GM18867 (cell line): ENCODE results near the gene GTF2E1.
"Not testable (repeated sequence)": the region's sequence is repeated elsewhere in the genome, so short reads cannot be mapped to it uniquely, and the experiment has no call there.

Experiments
- ATAC-seq: cut with Tn5 transposase; IDR thresholded peaks from one replicate; pipeline ENCODE4 v1.9.1; 2021; ENCODE audit warnings: mild to moderate bottlenecking, moderate library complexity; ENCODE audit not compliant: unreplicated experiment

GTF2E1 gene

DNA sequence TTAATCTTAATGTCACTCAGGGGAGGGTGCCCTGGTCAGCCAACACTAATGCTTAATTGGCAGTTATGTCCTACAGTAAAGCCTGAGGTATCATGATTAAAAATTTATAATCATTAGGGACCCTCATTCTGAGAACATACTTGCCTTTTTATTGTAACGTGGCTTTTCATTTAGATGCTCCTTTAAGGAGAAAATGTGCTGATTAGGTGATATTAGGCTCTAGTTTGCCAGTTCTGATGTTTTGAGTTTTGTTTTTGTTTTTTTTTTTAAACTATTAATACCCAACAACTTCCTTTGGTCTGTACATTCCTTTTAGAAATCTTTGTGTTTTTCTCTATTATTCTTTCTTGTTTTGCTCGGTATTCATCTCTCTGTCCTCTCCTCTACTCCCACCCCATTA, 10.3 kb downstream of the GTF2E1 start:
- ATAC-seq, result no peak

DNA sequence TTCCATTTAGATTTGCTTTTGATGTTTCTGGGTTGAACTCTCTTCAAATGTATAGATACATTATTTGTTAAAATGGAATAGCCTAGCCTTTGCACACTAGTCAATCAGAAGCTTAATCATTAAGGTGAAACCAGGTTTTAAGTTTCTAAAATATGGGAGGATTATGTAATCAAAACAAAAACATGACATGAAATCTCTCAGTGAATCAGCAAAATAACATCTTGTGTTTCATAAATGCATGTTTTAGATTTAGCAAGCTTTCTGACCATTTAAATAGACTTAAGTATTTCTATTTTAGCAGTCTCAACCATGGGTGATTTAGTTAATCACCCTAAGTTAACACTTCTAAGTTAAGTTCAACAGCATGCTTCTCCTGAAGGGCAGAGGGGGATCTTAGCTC, 11.3 kb downstream of the GTF2E1 start:
- no peak for ATAC-seq

DNA sequence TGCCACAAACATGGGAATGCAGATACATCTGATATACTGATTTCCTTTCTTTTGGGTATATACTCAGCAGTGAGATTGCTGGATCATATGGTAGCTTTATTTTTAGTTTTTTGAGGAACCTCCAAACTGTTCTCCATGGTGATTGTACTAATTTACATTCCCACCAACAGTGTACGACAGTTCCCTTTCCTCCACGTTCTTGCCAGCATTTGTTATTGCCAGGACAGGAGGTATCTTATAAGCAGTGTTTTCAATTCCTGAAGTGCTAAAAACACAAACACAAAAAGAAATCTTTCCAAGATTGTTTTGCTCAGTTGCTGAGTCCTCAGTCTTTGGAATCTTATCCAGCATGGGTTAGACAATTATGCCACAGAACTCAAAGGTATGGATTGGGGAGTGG, 13.5 kb downstream of the GTF2E1 start:
- ATAC-seq, result no peak

GRCh38 chr3:120758551-120758950, 16.0 kb downstream of the GTF2E1 start:
- not testable (repeated sequence) for ATAC-seq

- ATAC-seq, result no peak
Observed at GRCh38 chr3:120762615-120763014, 20.1 kb downstream of the GTF2E1 start.

DNA sequence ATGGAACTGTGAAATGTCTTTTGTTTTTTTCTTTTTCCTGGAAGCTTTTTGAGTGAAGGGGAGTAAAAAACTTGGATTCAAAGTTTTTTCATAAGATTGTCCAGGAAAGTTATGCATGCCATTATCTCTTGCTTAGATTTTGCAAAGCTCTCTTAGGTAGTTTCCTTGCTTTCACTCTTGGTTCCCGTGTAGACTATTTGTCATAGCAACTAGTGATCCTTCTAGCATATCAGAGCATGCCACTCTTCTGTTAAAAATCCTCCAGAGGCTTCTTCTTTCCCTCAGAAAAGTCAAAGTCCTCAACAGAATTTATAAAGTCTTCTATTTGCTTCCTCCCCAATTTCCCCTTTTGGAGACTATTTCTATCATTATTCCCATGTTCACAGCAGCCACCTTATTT, 21.1 kb downstream of the GTF2E1 start:
- ATAC-seq, result peak; percentile 72

GRCh38 chr3:120764206-120764605, 21.7 kb downstream of the GTF2E1 start:
- ATAC-seq, result no peak

DNA sequence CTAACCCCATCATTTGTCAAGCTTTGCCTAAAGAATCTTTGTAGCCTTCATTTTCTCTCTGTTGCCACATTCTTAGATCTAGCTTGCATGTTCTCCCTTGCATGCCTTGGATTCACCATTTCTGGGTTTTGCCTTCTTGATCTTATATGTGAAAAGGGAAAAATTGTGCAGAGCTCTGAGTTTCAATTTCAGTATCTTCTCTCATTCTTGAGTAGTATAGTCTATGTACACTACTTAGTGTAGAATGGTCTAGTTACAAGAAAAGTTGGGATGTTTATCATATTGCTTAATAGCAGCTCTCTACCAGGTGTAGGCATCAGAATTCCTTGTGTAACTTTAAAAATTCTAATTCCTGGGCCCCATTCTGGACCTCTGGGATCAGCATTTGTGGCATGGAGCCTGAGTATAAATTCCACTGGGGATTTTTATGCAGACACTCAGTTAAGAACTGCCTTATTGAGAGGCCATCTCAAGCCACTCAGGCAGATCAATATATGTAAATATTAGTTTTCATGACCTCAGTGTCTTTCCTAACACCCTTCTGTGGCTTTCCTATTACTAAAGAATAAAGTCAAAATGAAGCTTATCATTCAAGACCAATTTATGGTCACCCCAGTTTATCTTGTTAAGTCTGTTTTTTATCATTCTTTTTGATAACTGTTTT, 23.4 kb downstream of the GTF2E1 start:
- peak; percentile 71 for ATAC-seq

- ATAC-seq, result no peak
Observed at GRCh38 chr3:120766576-120766975, 24.0 kb downstream of the GTF2E1 start.

GRCh38 chr3:120767106-120767505, 24.6 kb downstream of the GTF2E1 start:
- ATAC-seq, result no peak

DNA sequence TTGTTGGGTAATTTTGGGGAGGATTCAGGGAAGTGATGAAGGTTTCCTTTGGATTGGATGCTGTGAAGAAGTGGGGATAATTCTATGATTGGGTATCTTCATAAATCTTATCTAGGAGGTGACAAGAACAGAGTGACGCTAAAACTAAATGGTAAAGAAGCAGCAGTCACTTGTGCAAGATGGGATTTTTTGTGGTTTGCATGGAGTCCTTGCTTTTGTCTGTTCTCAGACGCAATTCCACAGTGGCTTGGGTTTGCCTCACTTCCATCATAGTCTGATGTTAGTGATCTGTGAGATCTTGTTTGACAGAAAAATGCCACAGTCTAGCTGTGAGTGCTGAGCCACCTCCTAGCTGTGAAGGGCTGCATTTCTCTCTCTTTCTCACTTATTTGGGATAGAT, 26.9 kb downstream of the GTF2E1 start:
- no peak for ATAC-seq

GRCh38 chr3:120770891-120771290, 28.3 kb downstream of the GTF2E1 start:
- no peak for ATAC-seq

GRCh38 chr3:120772081-120772480, 29.5 kb downstream of the GTF2E1 start:
- no peak for ATAC-seq

- ATAC-seq, result no peak
Observed at GRCh38 chr3:120773932-120774331, 31.4 kb downstream of the GTF2E1 start.

DNA sequence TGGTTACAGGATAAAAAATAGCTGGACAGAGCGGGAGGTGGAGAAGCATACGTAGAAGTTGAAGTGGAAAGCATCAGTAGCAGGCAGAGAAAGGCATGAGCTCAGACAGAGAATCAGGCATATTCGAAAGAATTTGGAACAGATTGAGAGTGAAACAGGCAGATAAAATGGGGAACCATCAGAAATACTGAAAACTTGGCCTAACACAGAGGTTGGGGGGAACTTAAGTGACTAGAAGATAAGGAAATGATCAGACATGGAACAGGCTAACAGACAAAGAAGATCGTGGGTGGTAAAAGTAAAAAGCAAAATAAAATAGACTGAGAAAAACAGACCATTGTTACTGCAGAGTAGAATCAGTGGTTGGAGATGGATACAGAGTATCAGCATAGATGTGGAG, 32.9 kb downstream of the GTF2E1 start:
- ATAC-seq, result no peak

- no peak for ATAC-seq
Observed at GRCh38 chr3:120778776-120779175, 36.2 kb downstream of the GTF2E1 start.

GRCh38 chr3:120780977-120781376, 38.4 kb downstream of the GTF2E1 start:
- peak; percentile 95 for ATAC-seq

DNA sequence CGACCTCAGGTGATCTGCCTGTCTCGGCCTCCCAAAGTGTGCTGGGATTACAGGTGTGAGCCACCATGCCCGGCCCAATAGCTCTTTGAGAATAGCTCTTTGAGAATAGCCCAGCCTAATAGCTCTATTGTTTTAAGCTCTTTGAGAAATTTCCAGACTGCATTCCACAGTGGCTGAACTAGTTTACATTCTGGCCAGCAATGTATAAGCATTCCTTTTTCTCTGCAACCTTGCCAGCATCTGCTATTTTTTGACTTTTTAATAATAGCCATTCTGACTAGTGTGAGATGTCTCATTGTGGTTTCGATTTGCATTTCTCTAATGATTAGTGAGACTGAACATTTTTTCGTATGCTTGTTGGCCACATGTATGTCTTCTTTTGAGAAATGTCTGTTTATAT, 43.3 kb downstream of the GTF2E1 start:
- peak; percentile 69 for ATAC-seq

DNA sequence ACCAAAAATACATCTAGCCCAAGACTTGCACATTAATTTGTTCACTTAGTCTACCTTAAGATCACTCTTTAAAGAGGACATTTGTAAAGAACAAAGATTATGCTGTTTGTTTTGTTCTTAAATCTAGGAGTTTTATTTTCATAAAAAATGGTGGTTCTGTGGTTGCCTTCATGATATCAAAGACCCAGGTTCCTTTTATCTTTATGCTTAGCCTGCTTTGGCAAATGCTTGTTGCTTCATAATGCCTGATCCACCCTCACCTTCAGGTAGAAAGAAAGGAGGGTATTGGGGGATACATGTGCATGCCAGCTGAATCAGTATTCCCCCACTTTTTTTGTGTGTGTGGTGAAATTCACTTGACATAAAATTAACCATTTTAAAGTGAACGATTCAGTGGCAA, 48.5 kb downstream of the GTF2E1 start:
- ATAC-seq, result no peak

GRCh38 chr3:120791913-120792312, 49.4 kb downstream of the GTF2E1 start:
- no peak for ATAC-seq

DNA sequence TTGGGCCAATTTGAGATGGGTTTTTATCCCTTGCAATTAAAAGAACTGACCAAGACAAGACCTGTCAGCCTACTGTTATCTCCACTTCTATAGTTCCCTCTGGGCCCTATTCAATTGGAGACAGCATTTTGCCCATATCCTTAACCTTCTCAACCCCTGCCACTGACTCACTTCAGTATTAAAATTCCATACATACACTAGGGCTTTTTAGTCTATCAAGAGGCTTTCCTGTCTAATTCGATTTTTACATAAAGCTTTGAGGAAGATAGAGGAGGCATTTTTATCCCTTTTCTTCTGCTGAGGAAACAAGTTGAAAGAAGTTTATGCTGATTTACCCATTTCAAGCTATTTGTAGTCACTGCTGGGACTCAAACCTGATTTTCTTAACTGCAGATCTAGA, 51.1 kb downstream of the GTF2E1 start:
- ATAC-seq, result no peak

- ATAC-seq, result peak; percentile 96
Observed at GRCh38 chr3:120795017-120795648, 52.6 kb downstream of the GTF2E1 start.

DNA sequence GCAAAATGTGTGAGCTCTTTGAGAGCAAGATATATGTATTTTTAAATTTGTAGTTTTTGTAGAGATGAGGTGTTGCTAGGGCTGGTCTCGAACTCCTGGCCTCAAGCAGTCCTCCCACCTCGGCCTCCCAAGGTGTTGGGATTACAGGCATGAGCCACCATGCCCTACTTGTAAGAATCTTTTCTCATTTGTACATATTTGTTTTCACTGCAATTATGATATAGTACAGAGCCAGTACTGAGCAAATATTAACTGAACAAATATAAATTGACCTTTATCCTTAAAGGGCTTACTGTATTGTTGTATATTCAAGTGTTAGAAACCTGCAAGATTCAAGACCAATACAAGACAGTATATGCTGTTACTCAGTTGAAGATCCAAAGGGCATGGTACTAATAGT, 53.4 kb downstream of the GTF2E1 start:
- ATAC-seq, result no peak
